GM23338 (cell line): ENCODE measurements around the gene GOLT1A. TPM values are rescaled to one million over a fixed set of nuclear protein-coding genes. Genes with fewer than 3 reads are reported as not detected.
A peak's percentile ranks its signal among the peaks of the same experiment; 100 is the strongest.

Source experiments
- ATAC-seq: fragments of 200-7000 bp; cut with Tn5 transposase; 3 replicates; pipeline ENCODE4 v1.9.1; 2020
- DNase-seq: peaks from one replicate; pipeline ENCODE4 v3.0.0-alpha.2; 2015; ENCODE audit warnings: low spot score
- H2AFZ ChIP-seq: fragments of 200-600 bp; sonication (generic); 2 replicates; pipeline ENCODE4 v1.8.0; 2016; ENCODE audit warnings: antibody characterized with exemption, mild to moderate bottlenecking, moderate library complexity
- H3F3A ChIP-seq: fragments of 200-600 bp; sonication (generic); replicated peaks from 2 replicates; pipeline ENCODE4 v1.8.0; 2017; ENCODE audit warnings: antibody characterized with exemption, mixed run types, low read depth
- H3K27ac ChIP-seq: fragments of 200-600 bp; sonication (generic); 2 replicates; pipeline ENCODE4 v1.6.1; 2016; ENCODE audit warnings: low read depth
- H3K27me3 ChIP-seq: fragments of 200-600 bp; sonication (generic); 2 replicates; pipeline ENCODE4 v1.8.0; 2016; ENCODE audit warnings: mild to moderate bottlenecking, mixed run types, moderate library complexity; ENCODE audit not compliant: insufficient read depth
- H3K36me3 ChIP-seq: fragments of 200-600 bp; sonication (generic); 2 replicates; pipeline ENCODE4 v1.8.0; 2016; ENCODE audit warnings: mild to moderate bottlenecking; ENCODE audit not compliant: insufficient read depth
- H3K4me1 ChIP-seq: fragments of 200-600 bp; sonication (generic); 2 replicates; pipeline ENCODE4 v1.8.0; 2016; ENCODE audit warnings: mild to moderate bottlenecking, moderate library complexity; ENCODE audit not compliant: insufficient read depth
- H3K4me2 ChIP-seq: fragments of 200-600 bp; sonication (generic); 2 replicates; pipeline ENCODE4 v1.7.1; 2017; ENCODE audit warnings: mixed run types
- H3K4me3 ChIP-seq: fragments of 200-600 bp; sonication (generic); 2 replicates; pipeline ENCODE4 v1.6.1; 2016; ENCODE audit warnings: mixed run types
- H3K79me2 ChIP-seq: fragments of 200-600 bp; sonication (generic); replicated peaks from 2 replicates; pipeline ENCODE4 v1.8.0; 2017; ENCODE audit warnings: mild to moderate bottlenecking; ENCODE audit not compliant: insufficient read depth
- H3K9me2 ChIP-seq: fragments of 200-600 bp; sonication (generic); 2 replicates; pipeline ENCODE4 v1.8.0; 2017; ENCODE audit not compliant: insufficient read depth
- H4K20me1 ChIP-seq: fragments of 200-600 bp; sonication (generic); replicated peaks from 2 replicates; pipeline ENCODE4 v1.8.0; 2017; ENCODE audit warnings: mild to moderate bottlenecking; ENCODE audit not compliant: insufficient read depth
- H3K27ac Mint-ChIP-seq: 2 replicates; pipeline ENCODE4 v1.8.0; 2020; ENCODE audit warnings: inconsistent platforms, mild to moderate bottlenecking, moderate library complexity, mixed read lengths
- H3K27me3 Mint-ChIP-seq: 3 replicates; pipeline ENCODE4 v1.8.0; 2022; ENCODE audit warnings: low read depth, mild to moderate bottlenecking, moderate library complexity, mixed read lengths, inconsistent platforms; ENCODE audit not compliant: insufficient read depth, poor library complexity
- H3K36me3 Mint-ChIP-seq: 3 replicates; pipeline ENCODE4 v1.8.0; 2021; ENCODE audit warnings: low read depth, mild to moderate bottlenecking, inconsistent platforms, moderate library complexity, mixed read lengths
- H3K4me1 Mint-ChIP-seq: 3 replicates; pipeline ENCODE4 v1.8.0; 2020; ENCODE audit warnings: mild to moderate bottlenecking, inconsistent platforms, mixed read lengths
- H3K4me3 Mint-ChIP-seq: 3 replicates; pipeline ENCODE4 v1.8.0; 2021; ENCODE audit warnings: moderate library complexity, mild to moderate bottlenecking, inconsistent platforms, mixed read lengths
- H3K9me3 Mint-ChIP-seq: 3 replicates; pipeline ENCODE4 v1.8.0; 2020; ENCODE audit warnings: moderate library complexity, mild to moderate bottlenecking, inconsistent platforms, mixed read lengths
- EZH2phosphoT487 ChIP-seq: fragments of 200-600 bp; sonication (generic); IDR thresholded peaks from one replicate; pipeline ENCODE4 v1.8.1; 2018; ENCODE audit warnings: antibody characterized with exemption; ENCODE audit not compliant: unreplicated experiment
- NANOG ChIP-seq: IDR thresholded peaks from 2 replicates; pipeline ENCODE4 v1.6.1; 2016; ENCODE audit warnings: antibody characterized with exemption, borderline replicate concordance
- POLR2AphosphoS5 ChIP-seq: IDR thresholded peaks from 2 replicates; pipeline ENCODE4 v1.6.1; 2016; ENCODE audit warnings: antibody characterized with exemption, low read depth
- REST ChIP-seq: IDR thresholded peaks from one replicate; pipeline ENCODE4 v1.6.1; 2018; ENCODE audit warnings: antibody characterized with exemption; ENCODE audit not compliant: unreplicated experiment
- STAT1 ChIP-seq: IDR thresholded peaks from one replicate; pipeline ENCODE4 v1.6.1; 2016; ENCODE audit warnings: antibody characterized with exemption; ENCODE audit not compliant: unreplicated experiment
- ZNF114 ChIP-seq: fragments of 250-450 bp; sonication (Bioruptor Pico); IDR thresholded peaks from 2 replicates; pipeline ENCODE4 v1.5.0; 2020; ENCODE audit warnings: mild to moderate bottlenecking, moderate library complexity
- ZNF462 ChIP-seq: fragments of 250-450 bp; sonication (Bioruptor Pico); IDR thresholded peaks from 2 replicates; pipeline ENCODE4 v1.5.0; 2020; ENCODE audit warnings: mild to moderate bottlenecking, moderate library complexity
- polyA plus RNA-seq: library from polyadenylated mRNA; unstranded; fragments of >200 nt; fragmentation: Nextera tagmentation; extraction: Ambion mirVana; gene quantifications from 2 replicates; pipeline ENCODE4 v1.2.1, GENCODE V29; 2016
- total RNA-seq: library from RNA; depleted of rRNA; stranded (reverse); fragments of >200 nt; shearing (Covaris generic); gene quantifications from 2 replicates; pipeline ENCODE4 v1.2.3, GENCODE V29; 2014

GOLT1A gene
- total and polyA plus RNA-seq, 2 experiments from 2014 or later = 3.0 to 7.2 TPM

GRCh38 chr1:204221271-204221670 is 7.5 kb upstream of the GOLT1A start:
- DNase-seq (peak; percentile 30), ATAC-seq (peak; percentile 76)
- H2AFZ ChIP-seq = no peak overlapping the region
- no peaks in the 10 kb centered on the region for H3K9me2 ChIP-seq
- no peaks in the 10 kb centered on the region for H3K27me3 ChIP-seq
- TF ChIP-seq ZNF114 (CRISPR knock-in tag) = no peak
- Mint-ChIP-seq H3K36me3 (peaks cover 3% of the 10 kb centered on the region; the same call in 1 of the 3 replicates), H3K4me3 (no peak overlapping the region), H3K9me3 (no peaks in the 10 kb centered on the region), H3K27me3 (peaks cover 3% of the 10 kb centered on the region), H3K27ac (no peak overlapping the region), H3K4me1 (peaks cover 10% of the 10 kb centered on the region; the same call in 2 of the 3 replicates)
- no peak overlapping the region for H3K4me3 ChIP-seq
- H3K4me1 ChIP-seq = no peaks in the 10 kb centered on the region
- H3K36me3 ChIP-seq = no peaks in the 10 kb centered on the region
- no peaks in the 10 kb centered on the region for H3F3A ChIP-seq
- H4K20me1 ChIP-seq = no peaks in the 10 kb centered on the region
- H3K4me2 ChIP-seq = no peak overlapping the region
- H3K27ac ChIP-seq = no peak overlapping the region
- no peaks in the 10 kb centered on the region for H3K79me2 ChIP-seq

GRCh38 chr1:204219971-204220616 is 6.3 kb upstream of the GOLT1A start:
- ATAC-seq (no peak), DNase-seq (no peak)
- no peaks in the 10 kb centered on the region for H3K27me3 ChIP-seq
- no peak overlapping the region for H2AFZ ChIP-seq
- H3K27ac ChIP-seq = no peak overlapping the region
- Mint-ChIP-seq H3K9me3 (no peaks in the 10 kb centered on the region), H3K4me3 (no peak overlapping the region), H3K27me3 (peaks cover 3% of the 10 kb centered on the region), H3K4me1 (peaks cover 8% of the 10 kb centered on the region; the same call in 1 of the 3 replicates), H3K27ac (no peak overlapping the region), H3K36me3 (peaks cover 3% of the 10 kb centered on the region; the same call in 1 of the 3 replicates)
- no peaks in the 10 kb centered on the region for H3K9me2 ChIP-seq
- H3K36me3 ChIP-seq = no peaks in the 10 kb centered on the region
- no peaks in the 10 kb centered on the region for H3F3A ChIP-seq
- no peaks in the 10 kb centered on the region for H3K4me1 ChIP-seq
- H3K79me2 ChIP-seq = no peaks in the 10 kb centered on the region
- no peak overlapping the region for H3K4me3 ChIP-seq
- no peak overlapping the region for H3K4me2 ChIP-seq
- no peak for TF ChIP-seq ZNF462 (CRISPR knock-in tag)
- TF ChIP-seq STAT1 = no peak
- TF ChIP-seq EZH2phosphoT487 = no peak
- TF ChIP-seq REST = no peak
- no peak for TF ChIP-seq NANOG
- no peak for TF ChIP-seq POLR2AphosphoS5
- H4K20me1 ChIP-seq = no peaks in the 10 kb centered on the region
